ENCODE results near the gene MFSD11.
"Not testable (repeated sequence)": the region's sequence is repeated elsewhere in the genome, so short reads cannot be mapped to it uniquely, and the experiment has no call there.

Gene MFSD11

GRCh38 chr17:76747716-76748363, 9.9 kb downstream of the MFSD11 start:
- DNase-seq (ENCODE audit: low read depth, low spot score) = no peak

DNA sequence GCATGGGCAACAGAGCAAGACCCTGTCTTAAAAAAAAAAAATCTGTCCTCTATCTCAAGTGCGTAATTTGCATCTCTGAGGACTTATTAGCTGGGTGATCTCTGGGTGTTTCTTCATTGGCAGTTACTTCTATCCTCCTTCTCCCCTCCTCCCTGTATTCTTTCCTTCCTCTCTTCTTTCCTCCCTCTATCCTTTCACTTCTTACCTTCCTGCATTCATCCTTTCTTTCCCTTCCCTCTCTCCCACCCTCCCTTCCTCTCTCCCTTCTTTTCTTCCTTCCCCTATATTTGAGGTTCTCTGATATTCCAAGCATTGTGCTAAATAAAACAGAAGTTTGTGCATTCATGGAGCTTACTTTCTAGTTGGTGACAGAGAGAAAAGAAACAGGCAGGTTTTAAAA, 10.7 kb downstream of the MFSD11 start:
- DNase-seq (ENCODE audit: low read depth, low spot score) = no peak

DNA sequence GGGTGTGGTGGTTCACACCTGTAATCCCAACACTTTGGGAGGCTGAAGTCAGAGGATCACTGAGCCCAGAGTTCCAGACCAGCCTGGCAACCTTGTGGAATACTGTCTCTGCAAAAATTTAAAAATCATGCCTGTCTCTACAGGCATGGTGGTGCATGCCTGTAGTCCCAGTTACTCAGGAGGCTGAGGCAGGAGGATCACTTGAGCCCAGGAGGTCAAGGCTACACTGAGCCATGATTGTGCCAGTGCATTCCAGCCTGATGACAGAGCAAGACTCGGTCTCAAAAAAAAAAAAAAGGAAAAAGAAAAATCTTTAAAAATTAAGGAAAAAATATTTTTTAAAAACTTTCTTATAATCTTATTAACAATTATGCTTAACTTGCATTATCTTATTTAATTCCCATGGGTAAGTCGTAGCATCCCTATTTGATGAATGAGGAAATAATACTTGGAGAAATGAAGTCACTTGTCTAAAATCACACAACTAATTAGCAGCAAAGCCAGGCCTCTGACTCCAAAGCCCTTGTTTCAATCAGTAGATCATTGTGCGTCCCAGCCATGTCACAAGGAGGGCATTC, 13.6 kb downstream of the MFSD11 start:
- no peak for DNase-seq (ENCODE audit: low read depth, low spot score)

GRCh38 chr17:76752006-76752405, 14.1 kb downstream of the MFSD11 start:
- DNase-seq (ENCODE audit: low read depth, low spot score) = no peak

DNA sequence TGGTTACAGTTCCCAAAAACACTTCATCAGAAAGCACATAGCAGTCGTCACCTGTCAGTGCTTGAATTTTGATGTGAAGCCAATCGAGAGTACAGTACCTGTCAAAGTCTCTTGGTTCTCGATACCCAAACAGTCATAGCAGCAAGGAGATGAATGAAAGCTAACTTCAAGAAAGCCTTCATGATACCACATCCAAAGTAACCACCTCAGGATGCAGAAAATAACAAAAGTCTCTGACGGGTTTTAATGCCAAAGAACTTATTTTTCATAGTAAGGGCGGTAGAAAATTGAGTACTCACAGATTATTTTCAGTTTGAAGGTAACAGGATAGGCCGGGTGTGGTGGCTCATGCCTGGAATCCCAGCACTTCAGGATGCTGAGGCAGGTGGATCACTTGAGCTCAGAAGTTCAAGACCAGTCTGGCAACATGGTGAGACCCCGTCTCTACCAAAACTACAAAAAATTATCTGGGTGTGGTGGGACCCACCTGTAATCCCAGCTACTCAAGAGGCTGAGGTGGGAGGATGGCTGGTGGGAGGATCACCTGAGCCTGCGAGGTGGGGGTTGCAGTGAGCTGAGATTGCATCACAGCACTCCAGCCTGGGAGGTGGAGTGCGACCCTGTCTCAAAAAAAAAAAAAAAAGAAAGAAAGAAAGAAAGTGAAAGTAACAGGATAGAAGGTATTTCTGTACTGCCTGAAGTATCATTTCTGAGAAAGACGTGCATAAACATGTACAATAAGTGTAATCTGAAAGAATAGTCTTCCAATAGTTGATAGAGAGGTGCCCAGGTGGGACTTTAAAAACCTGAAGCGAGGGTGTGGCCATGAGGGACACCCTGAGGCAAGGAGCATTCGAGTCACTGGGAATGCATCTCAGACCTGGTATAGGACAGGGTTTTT, 15.4 kb downstream of the MFSD11 start:
- DNase-seq (ENCODE audit: low read depth, low spot score) = no peak

DNA sequence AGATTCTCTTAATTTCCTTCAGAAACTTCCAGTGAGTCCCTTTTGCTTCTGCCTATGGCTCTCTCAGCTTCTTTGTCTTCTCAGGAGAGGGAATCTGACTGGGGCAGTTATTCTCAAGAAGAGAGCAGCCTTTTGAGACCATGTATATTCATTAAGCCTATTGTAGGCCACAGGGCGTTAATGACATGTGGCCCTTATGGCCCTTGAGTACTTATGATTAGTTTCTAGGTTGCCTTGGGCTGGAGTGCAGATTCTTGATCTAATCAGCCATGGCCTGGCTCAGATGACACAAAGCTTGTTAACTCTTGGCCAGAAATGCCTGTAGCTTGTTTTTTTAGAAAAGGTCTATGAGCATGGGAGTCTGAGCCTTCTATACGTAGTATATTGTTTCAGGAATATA, 17.4 kb downstream of the MFSD11 start:
- no peak for DNase-seq (ENCODE audit: low read depth, low spot score)

GRCh38 chr17:76757256-76757655, 19.3 kb downstream of the MFSD11 start:
- no peak for DNase-seq (ENCODE audit: low read depth, low spot score)

- DNase-seq (ENCODE audit: low read depth, low spot score) = no peak
These were observed 20.7 kb downstream of the MFSD11 start for GRCh38 chr17:76758570-76758969.

DNA sequence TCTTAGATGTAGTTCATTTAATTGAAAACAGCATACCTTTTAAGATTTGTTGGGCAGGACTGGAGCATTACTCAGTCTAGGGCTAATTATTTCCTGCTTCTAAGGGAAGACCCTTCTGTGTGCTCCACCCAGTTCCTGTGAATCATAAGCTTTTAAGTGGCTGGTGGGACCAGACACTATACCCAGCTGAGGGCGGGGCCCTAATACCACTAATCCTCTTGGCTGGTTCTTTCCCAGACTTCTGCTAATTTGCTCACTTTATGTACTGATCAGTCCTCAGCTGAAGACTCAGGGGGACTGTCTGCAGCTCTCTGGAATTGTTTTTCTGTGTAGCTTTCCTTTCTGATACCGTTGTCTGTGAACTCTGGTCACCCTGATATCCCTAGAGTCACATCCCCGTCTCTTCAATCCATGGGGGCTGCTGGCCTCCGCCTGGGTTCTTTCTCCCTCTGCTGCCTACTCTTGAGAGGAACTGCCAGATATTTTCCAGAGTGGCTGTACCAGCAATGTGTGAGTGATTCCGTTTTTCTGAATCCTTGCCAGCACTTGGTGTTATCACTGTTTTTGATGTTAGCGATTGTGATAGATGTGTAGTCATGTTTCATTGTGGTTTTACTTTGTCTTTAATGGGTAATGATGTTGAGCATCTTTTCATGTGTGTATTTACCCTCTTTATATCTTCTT, 35.1 kb downstream of the MFSD11 start:
- DNase-seq (ENCODE audit: low read depth, low spot score) = peak; percentile 5

- no peak for DNase-seq (ENCODE audit: low read depth, low spot score)
These were observed 37.2 kb downstream of the MFSD11 start for GRCh38 chr17:76775021-76775600.

DNA sequence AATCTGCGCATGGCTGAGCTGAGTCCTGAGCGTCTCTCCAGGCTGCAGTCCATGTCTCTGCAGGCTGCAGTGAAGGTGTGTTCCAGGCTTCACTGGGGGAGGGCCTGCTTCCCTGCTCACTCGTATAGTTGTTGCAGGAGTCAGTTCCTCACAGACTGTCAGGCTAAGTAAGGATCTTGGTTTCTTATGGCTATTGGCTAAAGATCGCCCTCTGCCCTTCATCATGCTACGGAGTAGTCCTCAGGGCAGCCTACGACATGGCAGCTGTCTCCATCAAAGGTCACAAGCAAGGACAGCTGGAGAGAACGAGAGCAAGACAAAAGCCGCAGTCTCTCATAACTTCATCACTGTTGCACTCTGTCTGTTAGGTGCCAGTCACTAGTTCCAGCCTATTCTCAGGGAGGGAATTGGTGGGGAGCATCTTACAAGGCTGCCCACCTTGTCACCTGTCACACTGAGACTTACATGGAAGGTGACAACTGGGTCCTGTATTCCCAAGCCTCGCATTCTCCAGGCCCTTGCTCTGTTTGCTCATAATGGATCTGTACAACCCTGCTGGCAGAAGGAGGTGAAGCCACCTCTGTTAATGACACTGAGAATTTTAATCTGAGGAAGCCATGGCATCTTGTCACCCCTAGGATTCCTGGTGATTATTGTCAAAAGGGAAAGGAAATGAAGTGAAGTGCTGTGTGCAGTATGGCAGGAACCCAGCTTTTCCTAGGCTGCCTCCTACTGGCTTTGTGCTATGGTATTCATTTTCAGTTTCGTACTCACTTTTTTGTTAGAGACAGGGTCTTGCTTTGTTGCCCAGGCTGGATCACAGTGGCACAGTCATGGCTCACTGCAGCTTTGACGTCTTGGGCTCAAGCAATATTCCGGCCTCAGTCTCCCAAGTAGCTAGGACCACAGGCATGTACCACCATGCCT, 43.4 kb downstream of the MFSD11 start:
- DNase-seq (ENCODE audit: low read depth, low spot score) = no peak

DNA sequence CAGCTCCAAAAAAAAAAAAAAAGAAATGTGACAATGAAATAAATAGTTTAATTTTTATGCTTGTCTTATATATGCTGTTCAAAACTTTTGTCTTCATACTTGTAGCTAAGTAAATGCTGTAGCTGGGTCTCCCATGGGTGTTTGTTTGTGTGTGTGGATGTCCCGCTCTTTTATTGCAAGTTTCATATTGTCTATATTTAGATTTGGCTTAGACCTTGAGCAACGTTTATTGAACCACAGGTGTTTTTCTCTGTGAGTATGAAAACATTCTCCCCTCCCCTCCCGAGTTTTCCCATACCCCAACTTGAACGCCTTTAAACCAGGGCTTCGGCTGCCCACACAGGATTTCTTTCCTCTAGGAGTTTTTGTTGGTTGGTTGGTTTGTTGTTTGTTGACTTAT, 45.2 kb downstream of the MFSD11 start:
- no peak for DNase-seq (ENCODE audit: low read depth, low spot score)

- DNase-seq (ENCODE audit: low read depth, low spot score) = no peak
These were observed 47.0 kb downstream of the MFSD11 start for GRCh38 chr17:76784926-76785325.

DNA sequence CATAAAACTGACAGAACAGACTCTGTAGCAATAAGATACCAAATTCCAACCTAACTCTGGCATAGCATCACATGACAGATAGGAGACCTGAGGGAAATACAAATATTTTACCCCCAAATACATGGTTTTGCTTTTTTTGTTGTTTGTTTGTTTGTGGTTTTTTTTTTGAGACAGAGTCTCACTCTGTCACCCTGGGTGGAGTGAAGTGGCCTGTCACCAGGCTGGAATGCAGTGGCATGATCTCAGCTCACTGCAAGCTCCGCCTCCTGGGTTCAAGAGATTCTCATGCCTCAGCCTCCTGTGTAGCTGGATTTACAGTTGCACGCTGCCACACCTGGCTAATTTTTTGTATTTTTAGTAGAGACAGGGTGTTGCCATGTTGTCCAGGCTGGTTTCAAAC, 49.9 kb downstream of the MFSD11 start:
- not testable (repeated sequence) for DNase-seq (ENCODE audit: low read depth, low spot score)

- DNase-seq (ENCODE audit: low read depth, low spot score) = no peak
These were observed 51.4 kb downstream of the MFSD11 start for GRCh38 chr17:76789235-76789788.

- peak; percentile 5 for DNase-seq (ENCODE audit: low read depth, low spot score)
These were observed 53.4 kb downstream of the MFSD11 start for GRCh38 chr17:76791053-76791980.

DNA sequence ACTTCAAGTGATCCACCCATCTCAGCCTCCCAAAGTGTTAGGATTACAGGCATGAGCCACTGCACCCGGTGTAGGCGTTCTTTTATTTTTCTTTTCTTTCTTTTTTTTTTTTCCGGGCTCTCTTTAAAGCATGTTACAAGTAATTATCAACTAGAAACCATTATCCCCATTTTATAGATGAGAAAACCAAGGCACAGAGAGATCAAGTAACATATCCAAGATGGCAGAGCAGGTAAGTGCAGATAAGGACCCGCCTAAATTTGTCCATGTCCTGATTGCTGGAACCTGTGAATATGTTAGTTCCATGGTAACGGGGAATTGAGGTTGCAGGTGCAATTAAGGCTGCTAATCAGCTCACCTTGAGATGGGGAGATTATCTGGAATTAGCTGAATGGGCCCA, 54.4 kb downstream of the MFSD11 start:
- no peak for DNase-seq (ENCODE audit: low read depth, low spot score)

- no peak for DNase-seq (ENCODE audit: low read depth, low spot score)
These were observed 55.9 kb downstream of the MFSD11 start for GRCh38 chr17:76793775-76794174.

DNA sequence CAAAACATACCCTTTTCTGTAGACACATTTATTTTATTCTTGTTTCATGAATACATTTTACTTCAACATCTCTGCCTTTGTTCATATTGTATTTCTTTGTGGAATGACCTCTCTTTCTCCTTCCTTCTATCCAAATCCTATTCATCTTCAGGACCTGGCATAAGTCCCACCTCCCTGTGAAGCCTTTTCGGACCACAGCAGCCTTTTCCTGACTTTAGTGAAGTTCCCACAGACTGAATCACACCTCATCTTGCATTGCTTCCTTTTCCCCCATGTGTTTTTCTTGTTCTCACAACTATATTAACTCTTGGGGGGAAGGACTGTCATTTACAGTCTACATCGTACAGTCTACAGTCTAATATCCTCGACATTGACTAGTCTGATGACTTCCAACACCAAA, 58.2 kb downstream of the MFSD11 start:
- no peak for DNase-seq (ENCODE audit: low read depth, low spot score)
